Kidney (tissue), 14 donors: ENCODE measurements around the gene HERC5. TPM values are rescaled to one million over a fixed set of nuclear protein-coding genes. Genes with fewer than 3 reads are reported as not detected.
A peak's percentile ranks its signal among the peaks of the same experiment; 100 is the strongest.

Experiments used
- DNase-seq, 5 donors: peaks; one replicate each; pipeline ENCODE4 v3.0.0-alpha.2; 2013 to 2020
- FAIRE-seq: peaks from 2 replicates; lab custom pipeline; 2012; peaks lifted over from hg19 to GRCh38; lab: Jason Lieb, UNC
- H3K27ac ChIP-seq, 2 donors: one replicate each; pipeline ENCODE4 v1.7.0; 2013; ENCODE audit warnings: low read depth in 2 of 2, low read length in 2 of 2, inconsistent platforms in 1 of 2
- H3K27me3 ChIP-seq: one replicate; pipeline ENCODE4 v1.7.1; 2013; ENCODE audit warnings: low read length, inconsistent platforms; ENCODE audit not compliant: control insufficient read depth, insufficient read depth
- H3K36me3 ChIP-seq, 3 donors: one replicate each; pipeline versions ENCODE4 v1.7.0 to v1.7.1; 2013; ENCODE audit warnings: low read length in 3 of 3, control low read depth in 1 of 3, inconsistent platforms in 1 of 3; ENCODE audit not compliant: insufficient read depth in 3 of 3, control insufficient read depth in 2 of 3
- H3K4me1 ChIP-seq, 3 donors: one replicate each; pipeline versions ENCODE4 v1.7.0 to v1.7.1; 2013; ENCODE audit warnings: low read length in 3 of 3, inconsistent platforms in 1 of 3, low read depth in 1 of 3; ENCODE audit not compliant: control insufficient read depth in 2 of 3, insufficient read depth in 2 of 3
- H3K4me3 ChIP-seq, 3 donors: one replicate each; pipeline versions ENCODE4 v1.7.0 to v1.8.1; 2013; ENCODE audit warnings: low read length in 3 of 3, control low read depth in 1 of 3, inconsistent platforms in 1 of 3
- H3K9ac ChIP-seq, 3 donors: one replicate each; pipeline versions ENCODE4 v1.7.0 to v1.7.1; 2013; ENCODE audit warnings: low read length in 3 of 3, control low read depth in 1 of 3, inconsistent platforms in 1 of 3
- H3K9me3 ChIP-seq, 3 donors: one replicate each; pipeline versions ENCODE4 v1.7.0 to v1.7.1; 2013; ENCODE audit warnings: low read length in 3 of 3, control low read depth in 1 of 3, inconsistent platforms in 1 of 3; ENCODE audit not compliant: control insufficient read depth in 2 of 3, insufficient read depth in 1 of 3
- CTCF ChIP-seq: IDR thresholded peaks from 3 replicates; pipeline ENCODE4 v1.5.1; 2012; ENCODE audit warnings: mild to moderate bottlenecking, moderate library complexity, borderline replicate concordance; ENCODE audit not compliant: insufficient read depth; ENCODE audit errors: extremely low read depth
- intact Hi-C: fragments of 100-400 bp; cut with DNase I; formaldehyde crosslinking; loops from one replicate; pipeline ENCODE4 v1.11.1; 2022
- polyA plus RNA-seq: library from polyadenylated mRNA; stranded (reverse); fragments of 350-450 nt; fragmentation: Illumina TruSeq; extraction: RNeasy Lipid Tissue Mini Kit (QIAGEN cat#74804); gene quantifications from one replicate; pipeline ENCODE4 v1.2.3, GENCODE V29; 2014; ENCODE audit warnings: low read depth, low replicate concordance; ENCODE audit not compliant: insufficient read depth
- total RNA-seq: library from RNA; stranded (reverse); fragmentation: NEBNext Ultra II Directional; extraction: Animal tissue kit (Norgen Biotek cat#: 25700); gene quantifications from one replicate; pipeline ENCODE4 v1.2.1, GENCODE V29; 2021
- donor health status: control.
- donor health status: control.
- donor health status: control.
- donor health status: control.
- donor health status: control.
- donor health status: DM: yes; HTN: yes; CAD: no.
- donor health status: Normal renal cell carcinoma (clear cell type).

The HERC5 gene
- total and polyA plus RNA-seq, 2 donors from 2014 or later, result 4.7 to 6.5 TPM

GRCh38 chr4:88527787-88528186 is 70.9 kb downstream of the HERC5 start:
- Histone ChIP-seq H3K4me1 (peaks cover 3 to 7% (median 7%) of the 10 kb centered on the region in 3 donors), H3K27ac (no peak overlapping the region), H3K9me3 (no peaks in the 10 kb centered on the region), H3K4me3 (no peak overlapping the region), H3K9ac (no peak overlapping the region), H3K36me3 (no peaks in the 10 kb centered on the region), H3K27me3 (no peaks in the 10 kb centered on the region)
- FAIRE-seq (no peak), DNase-seq (no peak)
- no peak for TF ChIP-seq CTCF
- intact Hi-C loops, result no loop called here

- Histone ChIP-seq H3K27me3 (no peaks in the 10 kb centered on the region), H3K4me1 (peaks cover 3 to 7% (median 6%) of the 10 kb centered on the region in 3 donors), H3K4me3 (no peak overlapping the region), H3K36me3 (no peaks in the 10 kb centered on the region), H3K27ac (no peak overlapping the region), H3K9ac (no peak overlapping the region), H3K9me3 (no peaks in the 10 kb centered on the region)
- intact Hi-C loops, result no loop called here
- DNase-seq, result peak in 1 of 5 donors; percentile 7
- no peak for TF ChIP-seq CTCF
- FAIRE-seq, result peak; percentile 95
Observed at GRCh38 chr4:88528861-88529260, 71.9 kb downstream of the HERC5 start.

DNA sequence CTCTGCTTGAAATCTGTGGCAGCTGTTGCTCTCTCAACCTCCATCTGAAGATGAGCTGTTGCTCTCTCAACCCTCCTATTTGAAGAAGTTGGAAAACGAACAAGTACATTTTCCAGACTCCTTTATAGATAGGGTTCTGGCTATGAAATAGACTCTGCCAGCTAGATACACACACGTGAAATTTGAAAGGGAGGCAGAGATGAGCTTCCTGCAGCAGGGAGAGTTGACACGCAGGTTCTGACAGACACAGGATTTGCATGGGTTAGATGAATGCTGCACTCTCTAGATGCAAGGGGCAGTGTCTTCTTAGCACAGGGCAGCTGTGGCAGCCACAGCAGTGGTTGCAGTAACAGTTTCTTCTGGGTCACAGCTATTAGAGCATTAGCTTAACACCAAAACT is 74.6 kb downstream of the HERC5 start:
- DNase-seq, result no peak
- Histone ChIP-seq H3K36me3 (no peaks in the 10 kb centered on the region), H3K27me3 (no peaks in the 10 kb centered on the region), H3K9me3 (no peaks in the 10 kb centered on the region), H3K4me3 (no peak overlapping the region), H3K4me1 (no peaks in the 10 kb centered on the region), H3K9ac (no peak overlapping the region), H3K27ac (no peak overlapping the region)
- TF ChIP-seq CTCF, result no peak
- FAIRE-seq, result no peak
- intact Hi-C loops, result loop anchor here (10.0 kb wide), 1 partner anchor 133 kb away; no protein-coding TSS in a partner anchor
